NCI-H226 (cell line): ENCODE results near the gene ORM1.
"Not testable (repeated sequence)": the region's sequence is repeated elsewhere in the genome, so short reads cannot be mapped to it uniquely, and the experiment has no call there.

Source experiments
- DNase-seq: peaks from one replicate; pipeline ENCODE4 v3.0.0-alpha.2; 2015

The ORM1 gene

DNA sequence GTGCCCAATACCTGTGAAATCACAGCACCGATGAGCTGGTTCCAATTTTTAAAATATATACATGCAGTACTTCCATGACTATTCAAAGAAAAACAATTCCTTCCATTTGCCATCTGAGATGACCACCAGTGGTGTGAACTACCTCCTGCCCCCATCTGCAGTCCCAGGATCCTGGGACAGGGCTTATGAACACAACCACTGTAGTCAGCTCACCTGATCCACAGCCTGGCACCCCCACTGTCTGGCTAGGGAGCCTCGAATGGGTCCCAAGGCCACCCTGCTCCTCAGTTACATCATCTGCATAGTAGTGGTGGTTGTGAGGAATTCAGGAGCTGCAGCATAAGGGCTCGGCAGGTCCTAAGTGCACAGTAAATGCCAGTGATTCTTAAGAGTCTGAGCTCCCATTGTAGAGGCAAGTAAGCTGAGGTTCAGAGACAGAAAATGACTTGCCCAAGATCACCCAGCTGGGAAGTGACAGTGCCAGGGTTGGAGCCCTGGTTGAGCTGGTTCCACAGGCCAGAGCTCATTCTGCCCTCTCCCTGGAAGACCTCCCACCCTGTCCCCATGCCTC is 2.9 kb downstream of the ORM1 start:
- DNase-seq: not testable (repeated sequence)

DNA sequence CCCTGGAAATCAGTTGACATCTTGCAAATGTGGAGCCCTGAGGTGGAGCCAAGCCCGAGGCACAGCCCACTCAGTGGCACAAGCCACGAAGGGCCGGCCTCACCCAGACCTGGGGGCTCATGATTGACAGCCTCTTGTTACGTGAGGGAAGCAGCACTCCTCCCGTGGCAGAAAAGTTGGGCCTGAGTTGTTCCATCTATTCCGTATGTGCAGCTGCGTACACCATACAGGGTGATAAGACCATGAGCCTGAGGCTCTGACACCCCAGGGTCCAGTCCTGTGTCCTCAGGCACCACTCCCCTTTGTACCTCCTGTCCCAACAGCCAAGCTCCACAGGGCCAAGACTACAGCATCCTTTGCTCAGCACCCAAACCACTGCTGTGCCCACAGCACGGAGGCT is 4.9 kb downstream of the ORM1 start:
- no peak for DNase-seq

DNA sequence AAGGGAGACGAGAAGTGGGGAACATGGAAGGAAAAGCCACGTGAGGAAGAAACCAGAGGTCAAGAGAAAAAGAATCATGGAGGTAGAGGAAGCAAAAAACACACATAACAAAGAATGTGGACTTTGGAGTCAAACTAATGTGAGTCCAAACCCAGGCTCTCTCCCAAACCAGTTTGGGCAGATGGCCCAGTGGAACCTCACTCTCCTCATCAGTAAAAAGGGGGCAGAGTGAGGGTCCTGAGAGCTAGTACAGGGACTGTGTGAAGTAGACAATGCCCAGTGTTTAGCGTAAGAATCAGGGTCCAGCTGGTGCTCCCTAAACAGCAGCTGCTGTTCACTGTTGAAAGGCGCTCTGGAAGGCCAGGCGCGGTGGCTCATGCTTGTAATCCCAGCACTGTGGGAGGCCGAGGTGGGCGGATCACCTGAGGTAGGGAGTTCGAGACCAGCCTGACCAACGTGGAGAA is 5.5 kb downstream of the ORM1 start:
- not testable (repeated sequence) for DNase-seq

DNA sequence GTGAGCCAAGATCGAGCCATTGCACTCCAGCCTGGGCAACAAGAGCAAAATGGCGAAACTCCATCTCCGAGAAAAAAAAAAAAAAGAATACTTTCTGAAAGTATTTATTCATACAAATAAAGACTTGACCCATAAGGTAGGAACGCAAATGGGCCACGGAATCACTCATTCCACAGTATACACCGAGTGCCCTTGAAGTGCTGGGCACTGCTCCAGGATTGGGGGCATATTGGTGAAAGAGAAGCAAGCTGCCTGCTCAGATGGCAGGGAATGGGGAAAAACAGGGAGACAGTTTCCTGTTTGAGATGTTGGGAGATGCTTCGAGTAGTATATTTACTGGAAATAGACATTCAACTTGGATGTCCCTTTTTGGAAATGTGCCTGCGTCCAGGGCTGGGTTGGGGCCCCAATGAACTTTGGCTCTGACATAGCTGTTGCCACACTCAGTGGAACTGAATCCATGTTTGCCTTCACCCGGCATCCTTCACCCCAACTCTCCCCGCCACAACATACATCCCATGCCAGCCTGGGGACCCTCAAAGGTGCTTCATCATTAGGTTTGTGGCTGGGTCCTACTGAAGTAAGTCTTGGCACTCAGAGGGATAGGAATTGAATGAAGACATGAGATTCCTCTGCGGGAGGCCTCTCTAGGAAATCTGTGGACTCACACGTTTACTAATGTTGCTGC is 6.2 kb downstream of the ORM1 start:
- DNase-seq: not testable (repeated sequence)

DNA sequence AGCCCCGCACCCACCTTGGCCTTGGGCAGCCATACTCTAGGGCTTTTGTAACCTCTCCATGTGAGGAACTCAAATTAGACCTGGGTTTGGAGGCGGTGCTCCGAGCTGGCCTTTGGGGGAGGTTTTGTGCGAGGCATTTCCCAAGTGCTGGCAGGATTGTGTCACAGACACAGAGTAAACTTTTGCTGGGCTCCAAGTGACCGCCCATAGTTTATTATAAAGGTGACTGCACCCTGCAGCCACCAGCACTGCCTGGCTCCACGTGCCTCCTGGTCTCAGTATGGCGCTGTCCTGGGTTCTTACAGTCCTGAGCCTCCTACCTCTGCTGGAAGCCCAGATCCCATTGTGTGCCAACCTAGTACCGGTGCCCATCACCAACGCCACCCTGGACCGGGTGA is 6.7 kb downstream of the ORM1 start, which contains the start of gene ORM2:
TSS of gene ORM2 (plus strand) at position 245 of the 398 bp plus-strand sequence. CDS start at position 281, 36 bp downstream.
- DNase-seq: not testable (repeated sequence)

DNA sequence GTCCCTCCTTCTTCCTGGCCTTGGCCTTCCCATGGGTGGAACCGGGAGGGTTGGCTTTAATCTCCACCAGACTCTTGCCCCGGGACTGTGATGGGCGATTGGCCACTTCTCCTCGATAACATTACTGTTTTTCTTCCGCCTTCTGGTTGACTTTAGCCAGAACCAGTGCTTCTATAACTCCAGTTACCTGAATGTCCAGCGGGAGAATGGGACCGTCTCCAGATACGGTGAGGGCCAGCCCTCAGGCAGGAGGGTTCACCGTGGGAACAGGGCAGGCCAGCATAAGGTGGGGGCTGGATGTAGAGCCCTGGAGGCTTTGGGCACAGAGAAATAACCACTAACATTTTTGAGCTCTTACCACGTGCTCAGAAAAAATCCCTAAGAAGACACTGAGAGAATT is 7.7 kb downstream of the ORM1 start:
- DNase-seq: no peak

DNA sequence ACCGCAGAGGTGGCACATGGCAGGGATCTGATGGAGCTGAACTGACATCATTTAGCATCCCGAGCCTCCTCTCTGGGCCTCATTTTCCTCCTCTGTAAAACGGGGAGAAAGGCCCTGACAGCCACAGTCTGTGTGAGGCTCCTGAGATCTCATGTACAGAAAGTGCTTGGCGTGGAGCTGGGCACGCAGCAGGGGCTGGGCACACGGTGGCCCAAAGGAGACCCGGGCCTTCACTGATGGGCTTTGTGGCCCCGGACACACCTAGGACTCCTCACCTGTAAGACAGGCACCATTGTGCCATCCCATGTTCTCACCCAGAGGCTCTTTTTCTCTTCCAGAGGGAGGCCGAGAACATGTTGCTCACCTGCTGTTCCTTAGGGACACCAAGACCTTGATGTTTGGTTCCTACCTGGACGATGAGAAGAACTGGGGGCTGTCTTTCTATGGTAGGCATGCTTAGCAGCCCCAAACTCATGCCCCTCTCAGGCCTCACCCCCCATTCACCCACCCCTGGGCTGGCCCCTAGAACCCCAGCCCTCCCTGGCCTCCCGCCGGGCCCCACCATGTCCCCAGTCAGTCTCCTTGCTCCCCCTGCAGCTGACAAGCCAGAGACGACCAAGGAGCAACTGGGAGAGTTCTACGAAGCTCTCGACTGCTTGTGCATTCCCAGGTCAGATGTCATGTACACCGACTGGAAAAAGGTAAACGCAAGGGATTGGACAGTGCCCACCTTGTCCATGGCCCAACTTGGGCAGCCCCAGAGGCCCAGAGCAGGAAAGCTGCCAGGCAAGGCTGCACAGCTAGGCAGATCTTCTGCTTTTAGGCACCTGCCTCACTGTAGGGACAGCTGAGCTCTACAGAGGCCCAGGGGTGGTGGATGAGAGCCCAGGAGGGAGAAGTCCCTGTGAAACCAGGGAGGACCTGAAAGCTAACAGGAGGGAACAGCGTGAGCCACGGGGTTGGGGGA is 8.6 kb downstream of the ORM1 start:
- not testable (repeated sequence) for DNase-seq

DNA sequence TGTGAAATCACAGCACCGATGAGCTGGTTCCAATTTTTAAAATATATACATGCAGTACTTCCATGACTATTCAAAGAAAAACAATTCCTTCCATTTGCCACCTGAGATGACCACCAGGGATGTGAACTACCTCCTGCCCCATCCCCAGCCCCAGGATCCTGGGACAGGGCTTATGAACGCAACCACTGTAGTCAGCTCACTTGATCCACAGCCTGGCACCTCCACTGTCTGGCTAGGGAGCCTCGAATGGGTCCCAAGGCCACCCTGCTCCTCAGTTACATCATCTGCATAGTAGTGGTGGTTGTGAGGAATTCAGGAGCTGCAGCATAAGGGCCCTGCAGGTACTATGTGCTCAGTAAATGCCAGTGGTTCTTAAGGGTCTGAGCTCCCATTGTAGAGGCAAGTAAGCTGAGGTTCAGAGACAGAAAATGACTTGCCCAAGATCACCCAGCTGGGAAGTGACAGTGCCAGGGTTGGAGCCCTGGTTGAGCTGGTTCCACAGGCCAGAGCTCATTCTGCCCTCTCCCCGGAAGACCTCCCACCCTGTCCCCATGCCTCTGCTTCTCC is 9.7 kb downstream of the ORM1 start:
- not testable (repeated sequence) for DNase-seq

DNA sequence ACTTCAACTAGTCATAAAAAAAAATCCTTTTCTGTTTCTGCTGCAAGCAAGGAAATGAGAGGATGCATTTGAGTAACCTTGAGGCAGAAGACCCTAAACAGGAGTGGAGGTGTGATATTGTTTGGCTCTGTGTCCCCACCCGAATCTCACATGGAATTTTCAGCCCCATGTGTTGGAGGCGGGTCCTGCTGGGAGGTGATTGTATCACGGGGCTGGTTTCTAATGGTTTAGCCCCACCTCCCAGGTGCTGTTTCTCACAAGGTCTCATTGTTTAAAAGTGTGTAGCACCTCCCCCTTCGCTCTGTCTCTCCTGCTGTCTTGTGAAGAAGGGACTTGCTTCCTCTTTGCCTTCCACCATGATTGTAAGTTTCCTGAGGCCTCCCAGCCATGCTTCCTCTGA is 10.8 kb downstream of the ORM1 start:
- not testable (repeated sequence) for DNase-seq

DNA sequence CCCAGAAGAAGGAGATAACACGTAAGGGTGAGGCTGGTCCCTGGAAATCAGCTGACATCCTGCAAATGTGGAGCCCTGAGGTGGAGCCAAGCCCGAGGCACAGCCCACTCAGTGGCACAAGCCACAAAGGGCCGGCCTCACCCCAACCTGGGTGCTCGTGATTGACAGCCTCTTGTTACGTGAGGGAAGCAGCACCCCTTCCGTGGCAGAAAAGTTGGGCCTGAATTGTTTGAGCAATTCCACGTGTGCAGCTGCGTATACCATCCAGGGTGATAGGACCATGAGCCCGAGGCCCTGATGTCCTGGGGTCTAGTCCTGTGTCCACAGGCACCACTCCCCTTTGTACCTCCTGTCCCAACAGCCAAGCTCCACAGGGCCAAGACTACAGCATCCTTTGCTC is 11.6 kb downstream of the ORM1 start:
- no peak for DNase-seq

DNA sequence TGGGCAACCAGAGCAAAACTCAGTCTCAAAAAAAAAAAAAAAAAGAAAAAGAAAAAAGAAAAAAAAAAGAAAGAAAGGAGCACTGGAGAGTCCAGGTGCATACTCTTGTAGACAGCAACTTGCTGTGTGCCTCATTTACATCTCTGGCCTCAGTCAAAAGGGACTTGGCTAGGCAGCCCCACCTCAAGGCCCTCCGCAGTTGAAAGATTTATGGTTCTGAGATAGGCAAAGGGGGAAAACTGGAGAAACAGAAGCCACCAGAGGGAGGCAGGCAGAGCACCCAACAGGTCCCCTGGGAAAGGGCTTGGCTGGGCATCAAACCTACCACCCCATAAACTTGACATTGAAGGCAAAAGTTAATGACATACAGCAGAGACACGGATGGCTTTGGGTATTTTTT is 12.8 kb downstream of the ORM1 start:
- no peak for DNase-seq

DNA sequence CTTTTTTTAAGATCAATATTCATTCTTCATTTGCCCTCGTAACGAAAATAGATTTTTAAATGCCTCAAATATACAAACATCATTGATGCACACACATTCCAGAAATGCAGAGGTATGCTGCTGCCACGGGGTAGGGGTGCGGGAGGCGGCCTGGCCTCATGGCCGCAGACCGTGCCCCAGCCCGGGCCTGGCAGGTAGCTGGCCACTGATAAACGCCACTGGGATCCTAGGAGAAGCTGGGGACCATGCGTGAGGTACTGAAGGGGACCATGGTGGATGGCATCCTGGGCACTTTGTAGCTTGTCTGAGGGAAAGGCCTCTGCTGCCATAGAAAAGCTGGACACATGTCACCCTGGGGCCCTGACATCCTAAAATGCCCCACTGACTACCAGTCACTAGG is 13.3 kb downstream of the ORM1 start:
- DNase-seq: no peak

DNA sequence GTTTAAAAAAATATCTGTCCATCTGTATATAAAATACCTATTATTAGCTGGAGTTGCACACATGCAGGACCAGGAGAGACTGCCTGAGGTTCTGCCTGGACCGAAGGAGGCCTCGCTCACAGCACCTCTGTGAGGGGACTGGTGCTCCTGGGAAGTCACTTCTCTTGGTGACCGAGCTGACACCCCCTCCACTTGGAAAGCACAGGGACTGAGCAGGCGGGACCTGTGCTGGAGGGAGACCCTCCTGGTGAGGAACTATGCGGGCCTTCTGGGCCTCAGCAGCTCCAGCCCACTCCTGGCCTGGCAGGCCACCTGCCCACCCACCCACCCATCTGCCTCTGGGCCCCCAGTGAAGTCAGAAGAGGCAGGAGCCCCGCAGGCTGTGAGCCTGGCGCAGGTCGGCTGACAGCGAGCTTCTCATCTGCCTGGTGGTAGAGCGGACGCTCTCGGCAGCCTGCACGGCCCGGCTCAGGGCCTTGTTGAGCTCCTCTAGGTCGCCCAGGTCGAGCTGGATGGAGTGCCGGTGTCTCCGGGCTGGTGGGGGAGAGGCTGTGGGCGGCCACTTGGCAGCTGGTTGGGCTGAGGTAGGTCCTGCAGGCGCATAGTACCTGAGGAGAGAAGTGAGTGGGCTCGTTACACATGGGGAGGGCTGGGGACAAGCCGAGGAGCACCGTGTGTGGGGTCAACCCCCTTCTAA is 13.9 kb downstream of the ORM1 start:
- DNase-seq: no peak

DNA sequence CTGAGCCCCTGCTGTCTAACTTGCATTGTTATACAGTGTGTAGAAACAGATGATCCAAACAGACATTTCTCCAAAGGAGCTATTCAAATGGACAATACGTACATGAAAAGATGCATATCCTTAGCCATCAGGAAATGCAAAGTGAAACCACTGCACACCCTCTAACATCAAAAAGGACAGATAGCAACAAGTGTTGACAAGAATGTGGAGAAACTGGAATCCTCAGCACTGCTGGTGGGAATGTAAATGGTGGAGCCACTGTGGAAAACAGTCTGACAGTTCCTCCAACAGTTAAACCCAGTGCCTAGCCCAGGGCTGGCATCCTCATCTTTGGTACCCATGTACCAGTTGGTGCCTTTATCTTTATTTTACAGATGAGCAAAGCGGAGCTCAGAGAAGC is 15.3 kb downstream of the ORM1 start:
- DNase-seq: no peak

DNA sequence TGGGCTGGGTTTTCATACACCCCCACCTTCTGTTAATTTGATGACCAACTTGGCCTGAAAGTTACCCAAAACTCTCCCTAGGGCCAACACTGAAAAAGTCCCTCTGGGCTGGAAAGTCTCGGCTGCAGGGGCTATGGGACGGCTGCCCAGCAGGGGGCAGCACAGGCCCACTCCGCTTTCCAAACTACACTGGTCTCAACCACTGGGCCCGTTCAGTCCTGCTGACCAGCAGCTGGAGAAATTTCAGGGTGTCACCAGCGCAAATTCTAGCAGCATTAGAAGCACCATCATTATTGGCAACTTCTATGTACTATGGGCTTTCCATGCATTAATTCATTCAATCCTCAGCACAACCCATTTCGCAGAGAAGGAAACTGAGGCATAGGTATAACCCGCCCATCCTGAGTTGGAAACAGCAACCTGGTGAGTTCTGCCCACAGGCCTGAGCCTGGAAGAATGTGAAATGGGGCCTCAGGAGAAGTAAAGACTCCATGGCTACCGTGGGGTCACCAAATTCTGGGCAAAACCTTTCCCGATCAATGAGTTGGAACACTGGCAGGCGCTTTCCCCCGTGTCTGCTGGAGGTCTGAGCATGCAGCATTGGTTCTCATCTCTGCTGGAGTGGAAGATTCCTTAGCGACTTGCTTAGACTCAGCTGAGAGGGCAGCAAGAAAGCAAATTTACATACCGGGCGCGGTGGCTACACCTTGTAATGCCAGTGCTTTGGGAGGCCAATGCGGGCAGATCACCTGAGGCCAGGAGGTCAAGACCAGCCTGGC is 16.4 kb downstream of the ORM1 start:
- DNase-seq: peak; percentile 29

DNA sequence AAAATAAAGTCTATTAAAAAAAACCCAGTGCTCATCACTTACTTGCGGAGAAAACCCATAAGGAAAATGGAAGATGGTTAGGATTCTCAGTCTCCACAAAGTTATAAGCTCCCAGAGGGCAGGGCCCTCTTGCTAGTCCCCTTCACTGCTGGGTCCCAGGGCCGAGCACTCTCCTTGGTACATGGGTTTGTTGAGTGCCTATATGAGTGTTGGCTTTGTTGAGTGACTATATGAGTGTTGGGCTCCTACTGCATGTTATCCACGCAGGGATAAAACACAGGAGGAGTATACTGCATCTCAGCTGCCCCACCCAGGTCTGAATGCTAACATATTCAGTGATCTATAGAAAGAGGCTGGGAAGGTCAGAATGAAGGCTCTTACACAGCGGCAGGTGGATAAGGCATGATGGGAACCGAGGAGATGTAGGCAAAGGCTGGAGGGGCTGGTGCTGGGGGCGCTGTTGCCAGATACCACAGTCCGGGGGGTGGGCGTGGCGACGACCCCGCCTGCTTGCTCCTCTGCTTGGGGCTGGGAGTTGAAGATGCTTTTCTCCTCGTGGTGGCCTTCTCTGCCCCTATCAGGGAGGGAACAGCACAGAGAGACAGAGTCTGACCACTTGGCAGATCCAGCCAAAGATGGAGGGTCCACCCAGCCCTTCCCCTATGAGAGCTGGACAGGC is 18.4 kb downstream of the ORM1 start:
- DNase-seq: no peak

DNA sequence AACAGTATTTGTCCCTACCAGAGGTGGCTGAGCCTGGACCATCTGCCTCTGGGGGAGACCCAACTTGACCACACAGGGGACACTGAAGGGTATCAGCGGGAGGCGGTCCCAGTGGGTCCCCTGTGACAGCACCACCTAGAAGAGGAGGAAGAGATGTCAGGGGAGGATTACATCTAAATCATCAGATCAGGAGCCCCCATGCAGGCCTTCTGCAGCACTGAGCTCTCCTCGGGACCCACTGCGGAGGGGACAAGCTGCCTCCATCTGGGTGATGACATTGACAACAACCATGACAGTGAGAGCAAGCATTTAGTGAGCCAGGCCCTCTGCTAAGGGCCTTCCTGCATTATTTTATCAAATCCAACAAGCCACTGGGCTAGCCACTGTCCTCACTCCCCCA is 19.1 kb downstream of the ORM1 start:
- no peak for DNase-seq

DNA sequence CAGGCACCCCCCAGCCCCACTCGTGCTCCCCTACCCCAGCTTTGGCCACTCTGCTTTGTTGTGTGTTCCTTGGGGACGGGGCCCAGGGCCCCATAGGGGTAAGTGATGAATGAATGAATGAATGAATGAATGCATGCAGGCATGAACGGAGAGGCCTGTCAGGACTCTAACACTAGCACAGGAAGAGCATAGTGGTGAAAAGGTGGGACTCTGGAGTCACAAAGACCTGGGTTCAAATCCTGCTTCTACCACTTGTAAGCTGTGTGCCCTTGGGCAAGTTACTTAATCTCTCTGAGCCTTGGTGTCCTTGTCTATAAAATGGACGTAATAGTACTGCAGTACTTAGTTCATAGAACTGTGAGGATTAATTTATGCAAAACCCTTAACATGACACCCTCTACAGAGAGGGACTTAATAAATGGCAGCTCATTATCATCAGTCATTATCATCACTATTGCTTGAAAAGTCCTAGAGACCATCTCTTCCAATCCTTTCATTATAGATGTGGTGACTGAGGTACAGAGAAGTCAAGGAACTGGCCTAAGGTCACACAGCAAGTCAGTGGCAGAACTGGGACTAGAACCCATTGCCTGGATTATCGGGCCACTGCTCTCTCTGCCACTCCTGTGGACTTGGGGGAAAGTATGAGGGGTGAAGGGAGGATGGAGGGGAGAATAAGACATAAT is 20.0 kb downstream of the ORM1 start:
- DNase-seq: no peak

DNA sequence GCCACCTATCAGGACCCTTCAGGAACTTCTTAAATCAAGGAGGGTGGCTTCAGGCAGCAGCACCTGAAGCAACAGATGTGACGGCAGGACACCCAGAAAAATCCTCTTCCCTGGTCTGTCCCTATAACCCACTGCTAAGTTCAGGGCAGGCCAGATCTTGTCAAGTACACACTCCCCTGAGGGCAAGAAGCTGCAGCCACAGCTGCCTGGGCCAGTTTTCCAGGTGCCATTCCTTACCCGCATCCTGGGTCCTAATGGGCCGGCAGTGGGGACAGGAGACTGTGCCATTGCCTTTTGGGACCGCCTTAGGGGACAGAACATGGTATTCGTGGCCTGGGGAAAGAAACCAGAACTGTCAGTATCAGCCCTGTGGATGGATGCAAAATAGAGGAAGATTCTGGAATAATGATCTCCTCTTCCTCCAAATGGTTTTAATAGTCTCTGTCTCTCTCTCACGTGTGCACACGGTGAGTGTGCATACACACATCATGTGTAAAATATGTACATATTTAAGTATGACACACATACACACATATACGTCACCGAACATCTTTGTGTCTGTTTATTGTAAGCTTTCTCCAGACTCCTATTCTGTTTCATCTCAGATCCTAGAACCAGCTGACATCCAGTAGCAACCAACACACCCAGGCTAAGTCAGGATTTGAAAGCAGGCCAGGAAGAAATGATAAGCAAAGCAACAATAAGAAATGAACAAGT is 20.7 kb downstream of the ORM1 start:
- DNase-seq: no peak

DNA sequence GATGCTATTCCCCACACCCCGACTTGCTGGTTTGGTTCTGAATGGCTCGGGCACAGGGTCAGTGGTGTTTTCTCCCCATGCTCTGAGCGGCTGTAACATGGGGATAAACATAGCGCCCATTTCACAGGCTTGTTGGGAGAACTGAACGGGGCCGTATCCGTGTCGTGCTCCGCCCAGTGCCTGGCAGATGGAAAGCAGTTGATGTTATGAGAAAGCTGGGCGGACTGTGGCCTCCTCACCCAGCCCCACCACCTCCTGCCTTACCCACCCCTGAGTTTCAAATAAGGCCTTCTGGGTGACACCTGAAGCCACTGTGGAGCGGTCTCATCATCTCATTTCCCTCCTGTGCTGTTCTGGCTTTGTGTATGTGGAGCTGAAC is 21.3 kb downstream of the ORM1 start:
- DNase-seq: no peak
